Measurements from ENCODE around the gene SLC35F6.
"Not testable (repeated sequence)": the region's sequence is repeated elsewhere in the genome, so short reads cannot be mapped to it uniquely, and the experiment has no call there.

SLC35F6 gene

DNA sequence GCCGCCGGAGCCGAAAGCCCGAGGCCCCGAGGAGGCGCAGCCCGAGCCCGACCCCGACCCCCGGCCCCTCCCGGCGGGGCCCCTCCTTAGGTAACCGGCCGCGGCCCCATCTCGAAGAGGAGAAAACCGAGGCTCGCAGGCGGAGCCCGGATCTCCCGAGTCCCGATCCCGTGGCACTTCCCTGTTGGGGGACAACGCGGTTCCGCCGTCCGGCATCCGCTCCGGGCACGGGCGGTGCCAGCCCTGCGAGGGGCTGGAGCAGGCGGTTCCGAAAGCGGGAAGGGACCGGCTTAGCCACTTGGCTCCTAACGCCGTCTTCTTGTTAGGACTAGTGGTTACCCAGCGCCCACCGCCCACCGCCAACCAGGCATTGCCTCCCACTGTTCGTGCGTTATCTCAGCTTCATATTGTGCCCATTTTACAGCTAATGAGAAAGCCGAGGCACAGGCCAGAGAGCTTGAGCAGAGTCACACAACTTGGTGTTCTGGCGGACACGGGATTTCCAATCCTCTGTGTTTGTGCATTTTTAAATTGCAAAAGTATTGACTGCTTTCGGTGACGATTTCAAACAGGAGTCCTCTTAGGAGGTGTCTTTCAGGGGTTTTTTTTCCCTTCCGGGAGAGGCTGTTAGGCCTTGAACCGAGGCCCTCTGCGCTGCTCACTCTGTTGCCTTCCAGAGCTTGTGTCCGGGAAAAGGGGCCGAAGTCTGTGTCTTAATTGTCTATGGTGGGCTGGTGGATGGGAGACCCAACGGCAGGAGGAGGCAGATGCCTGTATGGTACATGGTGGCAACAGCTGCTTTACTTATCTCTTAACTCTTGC lies 22.3 kb downstream of the SLC35F6 start:
- DNase-seq: no peak

DNA sequence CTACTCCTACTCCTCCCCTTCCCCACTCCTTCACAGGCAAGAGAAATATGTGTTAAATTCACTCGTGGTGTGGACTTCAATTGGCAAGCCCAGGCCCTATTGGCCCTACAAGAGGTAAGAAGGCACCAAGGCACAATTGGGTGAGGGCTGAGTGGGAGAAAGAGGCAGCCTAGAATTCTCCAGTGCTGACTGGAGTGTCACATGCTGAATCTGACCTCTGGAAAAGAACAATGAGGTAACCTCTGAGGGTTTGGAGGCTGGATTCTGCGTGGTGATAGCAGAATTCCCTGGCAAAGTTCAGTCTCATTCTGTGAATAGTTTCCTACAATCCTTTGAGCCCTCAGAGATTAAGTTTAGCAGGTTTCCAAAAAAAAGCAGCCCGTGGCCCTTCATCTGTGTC lies 28.6 kb downstream of the SLC35F6 start:
- DNase-seq: no peak

DNA sequence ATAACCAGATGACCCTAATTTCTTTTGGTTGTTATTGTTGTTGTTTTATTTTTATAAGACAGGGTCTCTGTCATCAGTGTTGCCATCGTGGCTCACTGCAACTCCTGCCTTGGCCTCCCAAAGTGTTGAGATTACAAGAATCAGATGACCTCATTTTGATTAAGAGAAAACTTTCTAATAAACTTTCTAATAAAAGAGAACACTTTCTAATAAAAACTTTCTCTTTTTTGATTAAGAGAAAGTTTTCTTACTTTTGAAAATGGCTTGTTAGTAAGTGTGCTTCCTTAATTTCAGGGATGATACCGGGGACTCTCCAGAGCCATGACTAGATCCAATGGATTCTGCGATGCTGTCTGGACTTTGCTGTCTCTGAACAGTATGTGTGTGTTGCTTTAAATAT lies 29.4 kb downstream of the SLC35F6 start:
- DNase-seq: no peak

DNA sequence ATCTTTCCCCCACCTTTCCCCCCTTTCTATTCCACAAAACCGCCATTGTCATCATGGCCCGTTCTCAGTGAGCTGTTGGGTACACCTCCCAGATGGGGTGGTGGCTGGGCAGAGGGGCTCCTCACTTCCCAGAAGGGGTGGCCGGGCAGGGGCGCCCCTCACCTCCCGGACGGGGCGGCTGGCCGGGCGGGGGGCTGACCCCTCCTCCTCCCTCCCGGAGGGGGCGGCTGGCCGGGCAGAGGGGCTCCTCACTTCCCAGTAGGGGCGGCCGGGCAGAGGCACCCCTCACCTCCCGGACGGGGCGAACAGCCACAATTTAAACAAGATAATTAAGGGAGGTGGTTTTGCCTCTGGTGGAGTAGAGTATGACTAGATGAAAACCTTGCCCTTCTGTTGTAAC lies 31.1 kb downstream of the SLC35F6 start:
- DNase-seq: not testable (repeated sequence)

GRCh38 chr2:26801328-26801727 lies 37.2 kb downstream of the SLC35F6 start:
- no peak for DNase-seq

GRCh38 chr2:26801796-26802195 lies 37.7 kb downstream of the SLC35F6 start:
- no peak for DNase-seq

GRCh38 chr2:26805241-26805676 lies 41.2 kb downstream of the SLC35F6 start:
- no peak for DNase-seq

- DNase-seq: no peak
Measured at GRCh38 chr2:26807788-26808460, 43.8 kb downstream of the SLC35F6 start.

GRCh38 chr2:26809211-26809610 lies 45.1 kb downstream of the SLC35F6 start:
- no peak for DNase-seq

- DNase-seq: no peak
Measured at GRCh38 chr2:26809876-26810577, 45.9 kb downstream of the SLC35F6 start.

DNA sequence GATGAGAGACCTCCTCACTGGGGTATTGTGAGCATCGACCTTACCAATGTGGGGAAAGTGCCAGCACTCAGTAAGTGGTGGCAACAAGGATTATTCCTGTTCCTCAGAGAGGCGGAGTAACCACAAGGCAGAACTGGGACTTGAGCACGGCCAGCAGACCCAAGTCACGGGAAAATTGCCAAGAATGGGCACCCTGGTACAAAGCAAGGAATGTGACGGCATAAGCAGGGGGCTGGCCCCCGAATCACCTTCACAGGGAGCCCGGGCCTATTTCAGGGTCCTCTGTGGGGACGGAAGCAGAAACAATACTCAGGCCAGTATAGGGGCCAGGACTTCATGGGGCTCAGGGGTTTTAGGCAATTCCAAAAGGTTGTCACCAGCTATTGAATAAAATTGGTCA lies 47.2 kb downstream of the SLC35F6 start:
- no peak for DNase-seq

DNA sequence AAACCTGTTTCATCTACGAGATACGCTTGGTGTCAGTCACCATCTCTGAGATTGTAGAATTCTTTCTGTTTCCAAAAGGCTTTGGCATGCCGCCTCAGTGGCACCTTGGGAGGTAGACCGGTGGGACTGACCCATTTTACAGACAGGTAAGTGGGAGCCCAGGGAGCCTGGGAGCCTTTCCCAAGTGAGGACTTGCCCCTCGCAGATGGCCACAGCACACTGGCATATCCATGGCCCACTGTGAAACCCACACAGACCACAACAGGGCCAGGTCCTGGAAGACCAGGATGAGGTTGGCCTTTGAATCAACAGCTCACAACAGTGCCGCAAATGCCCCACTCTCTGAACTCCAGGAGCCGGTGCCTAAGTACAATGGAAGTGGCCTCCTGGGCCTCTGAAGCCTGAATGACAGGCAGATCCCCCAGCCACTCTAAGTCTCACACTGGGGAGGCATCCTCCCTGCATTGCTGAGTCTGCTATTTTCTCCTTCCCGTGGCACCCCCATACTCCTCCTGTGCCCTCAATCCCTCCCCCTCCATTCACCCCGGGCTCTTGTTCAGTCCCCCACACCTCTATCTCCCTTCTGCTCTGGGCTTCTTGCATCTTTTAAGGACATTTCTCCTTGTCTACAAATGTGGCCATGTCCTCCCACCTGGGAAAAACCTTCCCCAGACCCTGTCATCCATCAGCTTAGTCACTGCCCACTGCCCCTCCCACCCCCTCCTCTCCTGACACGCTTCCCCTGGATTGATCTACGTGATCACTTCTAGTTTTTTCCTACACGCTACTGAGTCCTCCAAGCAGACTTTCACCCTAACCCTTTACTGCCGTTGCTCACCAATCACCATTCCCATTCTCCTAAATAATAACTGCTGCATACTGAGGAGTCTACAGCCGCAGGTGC lies 48.0 kb downstream of the SLC35F6 start:
- no peak for DNase-seq

- DNase-seq: no peak
Measured at GRCh38 chr2:26812731-26813130, 48.6 kb downstream of the SLC35F6 start.

DNA sequence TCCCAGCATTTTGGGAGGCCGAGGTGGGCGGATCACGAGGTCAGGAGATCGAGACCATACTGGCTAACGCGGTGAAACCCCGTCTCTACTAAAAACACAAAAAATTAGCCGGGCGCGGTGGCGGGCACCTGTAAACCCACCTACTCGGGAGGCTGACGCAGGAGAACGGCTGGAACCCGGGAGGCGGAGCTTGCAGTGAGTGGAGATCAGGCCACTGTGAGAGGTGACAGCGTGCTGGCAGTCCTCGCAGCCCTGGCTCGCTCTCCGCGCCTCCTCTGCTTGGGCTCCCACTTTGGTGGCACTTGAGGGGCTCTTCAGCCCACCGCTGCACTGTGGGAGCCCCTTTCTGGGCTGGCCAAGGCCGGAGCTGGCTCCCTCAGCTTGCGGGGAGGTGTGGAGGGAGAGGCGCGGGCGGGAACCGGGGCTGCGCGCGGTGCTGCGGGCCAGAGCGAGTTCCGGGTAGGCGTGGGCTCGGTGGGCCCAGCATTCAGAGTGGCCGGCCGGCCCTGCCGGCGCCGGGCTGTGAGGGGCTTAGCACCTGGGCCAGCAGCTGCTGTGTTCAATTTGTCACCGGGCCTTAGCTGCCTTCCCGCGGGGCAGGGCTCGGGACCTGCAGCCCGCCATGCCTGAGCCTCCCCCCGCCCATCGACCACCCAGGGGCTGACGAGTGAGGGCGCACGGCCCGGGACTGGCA lies 50.1 kb downstream of the SLC35F6 start:
- not testable (repeated sequence) for DNase-seq

DNA sequence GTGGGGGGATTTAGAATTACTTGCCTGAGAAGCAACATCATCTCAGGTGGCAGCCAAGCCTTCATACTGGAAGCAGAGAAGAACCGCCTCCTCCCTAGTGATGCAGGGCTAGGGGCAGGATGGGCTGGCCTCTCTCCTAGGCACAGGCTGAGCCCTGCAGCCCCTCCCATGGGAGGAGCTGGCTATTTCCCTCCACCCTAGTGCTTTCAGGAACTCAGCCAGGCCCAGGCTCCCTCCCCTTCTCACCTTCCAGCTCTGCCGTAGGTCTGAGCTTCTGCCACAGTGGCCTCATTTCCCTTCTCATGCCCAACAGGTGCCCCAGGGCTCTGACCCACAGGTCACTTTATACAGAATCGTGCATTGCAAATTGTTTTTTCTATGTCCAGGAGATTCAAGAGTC lies 52.8 kb downstream of the SLC35F6 start:
- DNase-seq: no peak

GRCh38 chr2:26818255-26818654 lies 54.2 kb downstream of the SLC35F6 start:
- DNase-seq: no peak

DNA sequence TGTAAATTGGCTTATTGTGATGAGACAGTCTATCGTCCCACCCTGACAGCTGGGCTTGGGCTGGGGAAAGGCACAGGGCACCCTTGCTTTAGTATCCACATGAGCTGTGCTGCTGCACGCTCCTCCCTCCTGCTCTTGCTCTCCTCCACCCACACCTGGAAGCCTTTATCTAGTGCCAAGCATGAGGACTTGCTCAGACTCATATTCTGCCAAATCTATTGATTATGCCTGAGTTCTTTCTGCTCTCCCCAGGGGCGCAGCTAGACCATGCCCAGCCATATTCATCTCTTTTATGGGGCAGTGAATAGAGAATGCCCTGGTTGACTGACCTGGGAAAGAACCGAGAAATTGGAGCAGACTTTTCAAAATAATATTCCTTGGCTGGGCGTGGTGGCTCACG lies 54.9 kb downstream of the SLC35F6 start:
- no peak for DNase-seq

GRCh38 chr2:26820932-26821331 lies 56.8 kb downstream of the SLC35F6 start:
- DNase-seq: no peak

DNA sequence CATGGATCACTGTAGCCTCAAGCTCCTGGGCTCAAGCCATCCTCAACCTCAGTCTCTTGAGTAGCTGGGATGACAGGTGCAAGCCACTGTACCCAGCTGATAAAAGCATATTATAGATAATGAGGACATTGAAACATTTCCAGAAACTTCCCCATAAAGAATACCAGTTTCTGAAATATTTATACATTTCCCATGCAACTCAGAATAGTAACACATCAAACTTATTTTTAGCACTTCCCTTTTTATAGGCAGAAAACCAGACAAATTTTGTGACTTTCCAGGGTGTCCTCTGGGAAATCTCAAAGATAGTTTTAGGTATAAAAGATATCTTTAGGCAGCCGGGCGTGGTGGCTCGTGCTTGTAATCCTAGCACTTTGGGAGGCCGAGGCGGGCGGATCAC lies 58.8 kb downstream of the SLC35F6 start:
- no peak for DNase-seq
